Measurements from ENCODE around the gene CASP1. TPM values are rescaled to one million over a fixed set of nuclear protein-coding genes. Genes with fewer than 3 reads are reported as not detected.

The CASP1 gene
- total RNA-seq, 1 donor from 2014 or later, result 10.8 TPM

DNA sequence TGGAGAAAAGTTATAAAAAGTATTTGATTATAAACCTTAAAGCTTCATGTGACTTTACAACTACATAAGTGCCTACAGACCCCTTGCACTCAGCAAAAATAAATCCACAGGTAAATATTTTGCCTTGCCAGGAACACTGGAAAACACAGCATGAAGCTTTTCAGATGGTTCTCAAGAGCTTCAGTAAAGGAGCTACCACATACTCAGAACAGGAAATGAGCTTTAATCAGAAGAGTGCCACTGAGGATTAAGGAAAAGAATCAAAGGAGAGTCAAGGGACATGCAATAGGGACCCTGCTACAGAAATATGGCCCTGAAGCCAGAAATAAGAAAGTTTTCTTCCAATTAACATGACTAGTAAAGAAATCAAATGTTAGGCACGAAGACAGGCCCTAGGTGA is 1.2 kb downstream of the CASP1 start:
- no peak overlapping the region for H3K4me3 ChIP-seq (ENCODE audit: low read depth, low read length)
- DNase-seq (ENCODE audit: low read depth) (no peak), FAIRE-seq (no peak)
- H3K36me3 ChIP-seq (ENCODE audit: control insufficient read depth, insufficient read depth, low read length), result peaks cover 3% of the 10 kb centered on the region
- no peaks in the 10 kb centered on the region for H3K27me3 ChIP-seq (ENCODE audit: control insufficient read depth, insufficient read depth, low read length)
- TF ChIP-seq, protein P1, sequence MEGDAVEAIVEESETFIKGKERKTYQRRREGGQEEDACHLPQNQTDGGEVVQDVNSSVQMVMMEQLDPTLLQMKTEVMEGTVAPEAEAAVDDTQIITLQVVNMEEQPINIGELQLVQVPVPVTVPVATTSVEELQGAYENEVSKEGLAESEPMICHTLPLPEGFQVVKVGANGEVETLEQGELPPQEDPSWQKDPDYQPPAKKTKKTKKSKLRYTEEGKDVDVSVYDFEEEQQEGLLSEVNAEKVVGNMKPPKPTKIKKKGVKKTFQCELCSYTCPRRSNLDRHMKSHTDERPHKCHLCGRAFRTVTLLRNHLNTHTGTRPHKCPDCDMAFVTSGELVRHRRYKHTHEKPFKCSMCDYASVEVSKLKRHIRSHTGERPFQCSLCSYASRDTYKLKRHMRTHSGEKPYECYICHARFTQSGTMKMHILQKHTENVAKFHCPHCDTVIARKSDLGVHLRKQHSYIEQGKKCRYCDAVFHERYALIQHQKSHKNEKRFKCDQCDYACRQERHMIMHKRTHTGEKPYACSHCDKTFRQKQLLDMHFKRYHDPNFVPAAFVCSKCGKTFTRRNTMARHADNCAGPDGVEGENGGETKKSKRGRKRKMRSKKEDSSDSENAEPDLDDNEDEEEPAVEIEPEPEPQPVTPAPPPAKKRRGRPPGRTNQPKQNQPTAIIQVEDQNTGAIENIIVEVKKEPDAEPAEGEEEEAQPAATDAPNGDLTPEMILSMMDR (IDR thresholded peaks at IDR 0.05; ENCODE audit: insufficient read depth, low read length, severe bottlenecking), result no peak

DNA sequence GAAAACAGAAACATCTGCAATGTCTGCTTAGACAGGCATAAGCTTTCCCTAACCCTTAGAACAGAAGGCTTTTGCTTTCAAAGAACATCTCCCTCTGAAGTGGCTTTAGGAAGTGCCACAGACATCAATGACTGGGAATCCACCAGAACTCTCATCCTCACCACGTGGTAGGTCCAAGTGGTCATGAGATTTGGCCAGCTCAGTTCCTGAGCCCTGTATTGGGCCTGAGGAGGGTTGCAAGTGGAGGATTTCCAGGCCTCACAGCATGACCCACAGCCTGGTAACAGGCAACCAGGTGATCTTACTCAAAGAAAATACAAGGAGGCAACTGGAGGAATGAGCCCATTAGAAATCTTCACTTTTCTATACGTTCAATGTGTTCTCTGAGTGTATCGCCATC is 1.6 kb downstream of the CASP1 start:
- Histone ChIP-seq H3K36me3 (ENCODE audit: control insufficient read depth, insufficient read depth, low read length) (peaks cover 3% of the 10 kb centered on the region), H3K27me3 (ENCODE audit: control insufficient read depth, insufficient read depth, low read length) (no peaks in the 10 kb centered on the region), H3K4me3 (ENCODE audit: low read depth, low read length) (no peak overlapping the region)
- DNase-seq (ENCODE audit: low read depth), result no peak
- TF ChIP-seq, protein P1 (IDR thresholded peaks at IDR 0.05; ENCODE audit: insufficient read depth, low read length, severe bottlenecking), result no peak
- no peak for FAIRE-seq

DNA sequence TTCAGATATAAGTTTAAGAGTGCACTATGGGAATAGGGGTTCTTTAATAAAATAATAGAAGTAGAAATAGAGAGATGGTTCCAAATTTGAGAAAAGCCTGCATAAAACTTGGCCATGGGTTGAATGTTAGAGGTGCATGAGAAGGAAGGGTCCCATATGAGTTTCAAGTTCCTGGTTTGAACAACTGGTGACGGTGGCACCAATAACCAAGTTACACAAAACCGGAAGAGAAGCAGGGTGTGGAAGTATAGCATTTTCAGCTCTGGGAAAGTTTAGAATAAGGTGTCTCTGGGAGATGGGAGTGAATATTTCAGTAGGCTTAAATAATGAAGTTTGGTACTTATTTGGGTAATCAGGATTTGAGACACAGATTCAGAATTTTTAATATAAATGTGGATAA is 2.4 kb downstream of the CASP1 start:
- no peak for DNase-seq (ENCODE audit: low read depth)
- TF ChIP-seq, protein P1 (IDR thresholded peaks at IDR 0.05; ENCODE audit: insufficient read depth, low read length, severe bottlenecking), result no peak
- Histone ChIP-seq H3K4me3 (ENCODE audit: low read depth, low read length) (no peak overlapping the region), H3K36me3 (ENCODE audit: control insufficient read depth, insufficient read depth, low read length) (peaks cover 3% of the 10 kb centered on the region), H3K27me3 (ENCODE audit: control insufficient read depth, insufficient read depth, low read length) (no peaks in the 10 kb centered on the region)
- FAIRE-seq, result no peak

DNA sequence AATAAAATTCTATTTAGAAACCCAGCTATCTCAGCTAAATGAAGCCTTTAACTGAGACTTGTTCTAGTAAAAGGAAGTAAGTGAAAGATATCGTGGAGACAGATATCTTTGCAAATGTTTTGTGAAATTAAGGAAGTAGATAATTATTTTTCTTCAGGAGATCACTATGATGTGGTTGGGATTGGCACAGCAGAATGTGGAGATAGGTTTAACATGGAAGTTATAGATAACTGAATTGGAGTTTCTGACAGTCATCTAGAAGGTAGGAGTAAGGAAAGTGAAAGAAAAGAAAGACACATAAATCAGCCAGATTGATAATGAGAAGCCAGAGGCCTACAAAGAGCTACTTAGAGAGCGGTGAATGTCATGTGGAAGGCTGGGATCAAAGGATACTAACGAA is 7.3 kb downstream of the CASP1 start:
- TF ChIP-seq, protein P1 (IDR thresholded peaks at IDR 0.05; ENCODE audit: insufficient read depth, low read length, severe bottlenecking), result no peak
- DNase-seq (ENCODE audit: low read depth) (no peak), FAIRE-seq (no peak)
- Histone ChIP-seq H3K36me3 (ENCODE audit: control insufficient read depth, insufficient read depth, low read length) (peaks cover 5% of the 10 kb centered on the region), H3K4me3 (ENCODE audit: low read depth, low read length) (no peak overlapping the region), H3K27me3 (ENCODE audit: control insufficient read depth, insufficient read depth, low read length) (no peaks in the 10 kb centered on the region)

DNA sequence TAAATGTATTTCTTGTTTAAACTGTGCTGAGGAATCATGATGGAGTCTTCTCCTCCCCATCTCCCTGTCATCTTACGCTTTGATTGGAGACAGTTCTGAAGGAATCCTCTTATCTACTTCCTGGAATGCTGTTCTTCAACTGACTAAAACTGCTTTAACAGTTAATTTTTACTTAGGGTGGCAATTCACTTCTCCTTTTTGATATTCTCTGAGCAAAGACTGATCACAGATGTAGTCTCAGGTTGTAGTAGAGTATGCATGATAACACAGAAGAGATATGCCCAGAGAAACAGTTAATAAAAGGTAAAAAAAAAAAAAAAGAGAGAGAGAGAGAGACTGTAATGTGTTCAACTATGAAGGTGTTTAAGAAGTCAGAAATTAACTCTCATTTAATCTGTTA is 10.6 kb downstream of the CASP1 start:
- Histone ChIP-seq H3K36me3 (ENCODE audit: control insufficient read depth, insufficient read depth, low read length) (peaks cover 2% of the 10 kb centered on the region), H3K4me3 (ENCODE audit: low read depth, low read length) (no peak overlapping the region), H3K27me3 (ENCODE audit: control insufficient read depth, insufficient read depth, low read length) (no peaks in the 10 kb centered on the region)
- FAIRE-seq (no peak), DNase-seq (ENCODE audit: low read depth) (no peak)
- TF ChIP-seq, protein P1 (IDR thresholded peaks at IDR 0.05; ENCODE audit: insufficient read depth, low read length, severe bottlenecking), result no peak

DNA sequence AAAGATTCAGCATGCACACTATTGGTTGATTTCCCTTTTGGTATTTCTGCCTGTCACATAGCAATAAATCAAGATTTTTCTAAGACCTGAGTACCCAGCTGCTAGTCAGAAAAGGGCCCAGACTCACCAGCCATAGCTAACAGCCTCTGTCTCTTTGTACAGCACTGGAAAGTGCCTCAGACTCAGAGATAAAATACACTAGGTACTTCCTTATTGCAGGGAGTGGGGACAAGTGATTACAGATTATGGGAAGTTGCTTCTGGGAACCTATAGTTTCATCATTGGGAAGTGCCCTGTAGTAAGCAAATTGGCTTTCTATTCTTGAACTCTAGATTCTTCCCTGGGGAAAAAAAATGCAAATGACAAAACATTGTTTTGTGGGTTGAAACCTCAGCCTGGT is 11.9 kb downstream of the CASP1 start, which contains the start of gene CASP5:
CASP5 (minus strand) TSS at position 166 of the 400 bp plus-strand sequence; CDS start at position 134, 32 bp downstream.
- Histone ChIP-seq H3K36me3 (ENCODE audit: control insufficient read depth, insufficient read depth, low read length) (peaks cover 2% of the 10 kb centered on the region), H3K4me3 (ENCODE audit: low read depth, low read length) (no peak within 1 kb of the TSS), H3K27me3 (ENCODE audit: control insufficient read depth, insufficient read depth, low read length) (no peaks in the 10 kb centered on the region)
- DNase-seq (ENCODE audit: low read depth) (no peak), FAIRE-seq (no peak)
- TF ChIP-seq, protein P1 (IDR thresholded peaks at IDR 0.05; ENCODE audit: insufficient read depth, low read length, severe bottlenecking), result no peak
